A204.1 (cell line): ENCODE data around the gene PSMC3IP.

Experiments used
- FAIRE-seq: peaks from 2 replicates; lab custom pipeline; 2012; peaks lifted over from hg19 to GRCh38; lab: Jason Lieb, UNC

Gene PSMC3IP

GRCh38 chr17:42537826-42538451 lies 39.6 kb downstream of the PSMC3IP start:
- no peak for FAIRE-seq

GRCh38 chr17:42537156-42537805 lies 40.2 kb downstream of the PSMC3IP start:
- no peak for FAIRE-seq

- FAIRE-seq = no peak
These were observed 41.0 kb downstream of the PSMC3IP start for GRCh38 chr17:42536372-42537155.

- no peak for FAIRE-seq
These were observed 41.5 kb downstream of the PSMC3IP start, which contains the start of gene NAGLU for GRCh38 chr17:42536048-42536371. TSS of gene NAGLU (plus strand) at chr17:42536241. CDS start at chr17:42536273, 32 bp downstream.

- no peak for FAIRE-seq
These were observed 42.1 kb downstream of the PSMC3IP start for GRCh38 chr17:42535155-42536047.

GRCh38 chr17:42531455-42532354 lies 45.8 kb downstream of the PSMC3IP start:
- FAIRE-seq = no peak

GRCh38 chr17:42530952-42531454 lies 46.5 kb downstream of the PSMC3IP start:
- FAIRE-seq = no peak

- no peak for FAIRE-seq
These were observed 48.5 kb downstream of the PSMC3IP start for GRCh38 chr17:42529061-42529460.

GRCh38 chr17:42527932-42528331 lies 49.6 kb downstream of the PSMC3IP start:
- no peak for FAIRE-seq

GRCh38 chr17:42526031-42526444 lies 51.5 kb downstream of the PSMC3IP start:
- FAIRE-seq = no peak

- no peak for FAIRE-seq
These were observed 52.3 kb downstream of the PSMC3IP start for GRCh38 chr17:42525221-42525620.

- FAIRE-seq = no peak
These were observed 54.7 kb downstream of the PSMC3IP start for GRCh38 chr17:42522798-42523278.
